A549 treated with CORT108297 at 1 μM for 4 hours (cell line): Measurements from ENCODE around the gene HOXB7. TPM values are rescaled to one million over a fixed set of nuclear protein-coding genes. Genes with fewer than 3 reads are reported as not detected.

Experiments
- total RNA-seq: library from RNA; stranded (reverse); fragments of 200-300 nt; extraction: Qiagen RNA extraction; gene quantifications from 5 replicates; pipeline ENCODE4 v1.2.3, GENCODE V29; 2022

HOXB7 gene
- 32.6 to 36.9 TPM (median 33.6 TPM) in 5 replicates for total RNA-seq

GRCh38 chr17:48610282-48611211, at the start of gene HOXB7:
Gene HOXB7 (minus strand): TSS chr17:48611017. CDS start chr17:48610918, 99 bp downstream.

GRCh38 chr17:48626245-48627117, 15.7 kb upstream of the HOXB7 start, which contains the start of gene HOXB9:
Gene HOXB9 (minus strand): TSS chr17:48626358. CDS start chr17:48626269, 89 bp downstream.

GRCh38 chr17:48615047-48615962, 4.5 kb upstream of the HOXB7 start, which contains the start of gene HOXB8:
Gene HOXB8 (minus strand): TSS chr17:48615292. CDS start chr17:48614704, 588 bp downstream.

GRCh38 chr17:48604770-48605329, 6.0 kb downstream of the HOXB7 start, which contains the start of gene HOXB6:
Gene HOXB6 (minus strand): TSS chr17:48604986. CDS start chr17:48598150, 6,836 bp downstream.

GRCh38 chr17:48593126-48593829, 17.5 kb downstream of the HOXB7 start, which contains the start of gene HOXB5:
Gene HOXB5 (minus strand): TSS chr17:48593779. CDS start chr17:48593682, 97 bp downstream.

GRCh38 chr17:48589831-48590606, 20.8 kb downstream of the HOXB7 start, which contains the start of gene HOXB3:
Gene HOXB3 (minus strand): TSS chr17:48590241. CDS start chr17:48552474, 37,767 bp downstream.

GRCh38 chr17:48577946-48578615, 32.7 kb downstream of the HOXB7 start, which contains the start of gene HOXB4:
Gene HOXB4 (minus strand): TSS chr17:48578350. CDS start chr17:48578319, 31 bp downstream.

Other genes with a start within 250 kb of the HOXB7 start
- gene SKAP1, start 180.8 kb downstream of the HOXB7 start, total RNA-seq = 0.18 to 0.42 TPM (median 0.37 TPM) in 3 of 5 replicates, not detected in the others
- not detected in 5 replicates for gene HOXB1, start 80.0 kb downstream of the HOXB7 start, total RNA-seq
- gene HOXB2, start 65.9 kb downstream of the HOXB7 start, total RNA-seq = 0.51 to 0.76 TPM (median 0.55 TPM) in 5 replicates
- gene HOXB4, start 32.7 kb downstream of the HOXB7 start, total RNA-seq = 0.03 to 0.20 TPM (median 0.13 TPM) in 5 replicates
- 4.6 to 6.8 TPM (median 5.7 TPM) in 5 replicates for gene HOXB3, start 20.8 kb downstream of the HOXB7 start, total RNA-seq
- gene HOXB5, start 17.2 kb downstream of the HOXB7 start, total RNA-seq = 1.5 to 2.9 TPM (median 2.6 TPM) in 5 replicates
- 4.2 to 6.5 TPM (median 6.2 TPM) in 5 replicates for gene HOXB6, start 6.0 kb downstream of the HOXB7 start, total RNA-seq
- gene HOXB8, start 4.3 kb upstream of the HOXB7 start, total RNA-seq = 6.4 to 9.9 TPM (median 9.2 TPM) in 5 replicates
- 7.5 to 8.7 TPM (median 7.8 TPM) in 5 replicates for gene HOXB9, start 15.3 kb upstream of the HOXB7 start, total RNA-seq
- not detected in 5 replicates for gene PRAC1, start 111.5 kb upstream of the HOXB7 start, total RNA-seq
- gene PRAC2, start 112.2 kb upstream of the HOXB7 start, total RNA-seq = not detected in 5 replicates
- gene HOXB13, start 117.7 kb upstream of the HOXB7 start, total RNA-seq = 2.1 to 2.6 TPM (median 2.4 TPM) in 5 replicates
- 0.34 to 0.88 TPM (median 0.49 TPM) in 5 replicates for gene TTLL6, start 206.2 kb upstream of the HOXB7 start, total RNA-seq
- 61.0 to 89.2 TPM (median 70.8 TPM) in 5 replicates for gene CALCOCO2, start 220.0 kb upstream of the HOXB7 start, total RNA-seq